ENCODE results near the gene RBM19.

DNA sequence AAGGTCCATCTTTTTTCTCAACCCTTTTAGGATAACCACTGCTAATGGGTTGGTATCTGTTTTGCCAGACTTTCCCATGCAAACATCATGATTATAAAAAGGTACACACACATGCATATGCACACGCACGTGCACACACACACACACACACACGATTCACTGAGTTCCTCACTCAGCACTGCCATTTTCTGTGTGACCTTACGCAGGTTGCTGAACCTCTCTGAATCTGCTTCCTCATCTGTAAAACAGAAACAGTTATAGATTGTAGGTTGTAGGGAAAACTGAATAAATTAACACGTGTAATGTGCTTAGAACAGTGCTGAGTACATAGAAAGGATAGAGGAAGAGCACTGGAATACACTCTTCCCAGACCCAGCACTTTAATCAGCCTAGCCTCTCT is 182.3 kb downstream of the RBM19 start:
- TF ChIP-seq, protein P1, sequence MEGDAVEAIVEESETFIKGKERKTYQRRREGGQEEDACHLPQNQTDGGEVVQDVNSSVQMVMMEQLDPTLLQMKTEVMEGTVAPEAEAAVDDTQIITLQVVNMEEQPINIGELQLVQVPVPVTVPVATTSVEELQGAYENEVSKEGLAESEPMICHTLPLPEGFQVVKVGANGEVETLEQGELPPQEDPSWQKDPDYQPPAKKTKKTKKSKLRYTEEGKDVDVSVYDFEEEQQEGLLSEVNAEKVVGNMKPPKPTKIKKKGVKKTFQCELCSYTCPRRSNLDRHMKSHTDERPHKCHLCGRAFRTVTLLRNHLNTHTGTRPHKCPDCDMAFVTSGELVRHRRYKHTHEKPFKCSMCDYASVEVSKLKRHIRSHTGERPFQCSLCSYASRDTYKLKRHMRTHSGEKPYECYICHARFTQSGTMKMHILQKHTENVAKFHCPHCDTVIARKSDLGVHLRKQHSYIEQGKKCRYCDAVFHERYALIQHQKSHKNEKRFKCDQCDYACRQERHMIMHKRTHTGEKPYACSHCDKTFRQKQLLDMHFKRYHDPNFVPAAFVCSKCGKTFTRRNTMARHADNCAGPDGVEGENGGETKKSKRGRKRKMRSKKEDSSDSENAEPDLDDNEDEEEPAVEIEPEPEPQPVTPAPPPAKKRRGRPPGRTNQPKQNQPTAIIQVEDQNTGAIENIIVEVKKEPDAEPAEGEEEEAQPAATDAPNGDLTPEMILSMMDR (IDR thresholded peaks at IDR 0.05), result no peak
- no peak for TF ChIP-seq POLR2A (IDR thresholded peaks at IDR 0.05)

Measured in uterus (tissue), 2 donors.